ENCODE results near the gene ITSN1.

Gene ITSN1

GRCh38 chr21:33817138-33817537 lies 174.8 kb downstream of the ITSN1 start:
- DNase-seq: no peak

GRCh38 chr21:33817663-33818451 lies 175.6 kb downstream of the ITSN1 start:
- DNase-seq: no peak

GRCh38 chr21:33820230-33820770 lies 178.0 kb downstream of the ITSN1 start:
- DNase-seq: no peak

GRCh38 chr21:33820798-33821197 lies 178.5 kb downstream of the ITSN1 start:
- no peak for DNase-seq

GRCh38 chr21:33821503-33822322 lies 179.4 kb downstream of the ITSN1 start:
- DNase-seq: no peak

- no peak for DNase-seq
These were observed 182.0 kb downstream of the ITSN1 start for GRCh38 chr21:33824156-33824941.

- no peak for DNase-seq
These were observed 183.1 kb downstream of the ITSN1 start for GRCh38 chr21:33825419-33825818.

- no peak for DNase-seq
These were observed 183.6 kb downstream of the ITSN1 start for GRCh38 chr21:33825915-33826314.

GRCh38 chr21:33828083-33828482 lies 185.8 kb downstream of the ITSN1 start:
- DNase-seq: no peak

- no peak for DNase-seq
These were observed 186.3 kb downstream of the ITSN1 start for GRCh38 chr21:33828577-33828976.

GRCh38 chr21:33829844-33830243 lies 187.5 kb downstream of the ITSN1 start:
- no peak for DNase-seq

- DNase-seq: no peak
These were observed 189.8 kb downstream of the ITSN1 start for GRCh38 chr21:33831962-33832659.

- no peak for DNase-seq
These were observed 192.7 kb downstream of the ITSN1 start for GRCh38 chr21:33834801-33835500.

GRCh38 chr21:33835920-33836319 lies 193.6 kb downstream of the ITSN1 start:
- DNase-seq: no peak

GRCh38 chr21:33836408-33836807 lies 194.1 kb downstream of the ITSN1 start:
- DNase-seq: no peak

- no peak for DNase-seq
These were observed 196.9 kb downstream of the ITSN1 start for GRCh38 chr21:33839167-33839716.

- DNase-seq: no peak
These were observed 197.5 kb downstream of the ITSN1 start for GRCh38 chr21:33839806-33840205.

GRCh38 chr21:33840771-33841170 lies 198.5 kb downstream of the ITSN1 start:
- no peak for DNase-seq

GRCh38 chr21:33841561-33841960 lies 199.3 kb downstream of the ITSN1 start:
- no peak for DNase-seq

GRCh38 chr21:33843216-33843615 lies 200.9 kb downstream of the ITSN1 start:
- no peak for DNase-seq

- DNase-seq: no peak
These were observed 202.0 kb downstream of the ITSN1 start for GRCh38 chr21:33844104-33844889.

All from activated CD4-positive, CD25-positive, alpha-beta regulatory T cell (primary cell).